Right kidney (tissue), 1 donor: ENCODE results near the gene NLK.

Experiments used
- DNase-seq: peaks from one replicate; pipeline ENCODE4 v3.0.0-alpha.2; 2016

NLK gene

DNA sequence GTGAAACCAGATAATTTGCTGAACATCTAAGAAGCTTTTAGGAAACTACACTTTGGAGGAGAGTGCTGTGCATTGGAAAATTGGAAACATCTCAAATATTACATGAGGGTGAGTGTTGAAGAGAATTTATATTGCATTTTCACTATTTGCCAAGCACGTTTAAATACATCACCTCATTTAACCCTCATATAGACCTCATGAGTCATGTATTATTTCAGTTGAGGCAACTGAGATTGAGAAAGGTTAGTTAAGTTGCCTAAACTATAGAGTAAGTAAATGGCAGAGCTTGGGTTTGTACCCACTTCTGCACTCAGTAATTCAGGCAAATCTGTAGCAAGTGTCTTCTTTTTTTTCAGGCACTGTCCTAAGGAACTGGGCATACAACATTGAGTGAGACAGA is 3.7 kb upstream of the NLK start:
- no peak for DNase-seq

- no peak for DNase-seq
These were observed 3.2 kb upstream of the NLK start for GRCh38 chr17:28039251-28039650.

DNA sequence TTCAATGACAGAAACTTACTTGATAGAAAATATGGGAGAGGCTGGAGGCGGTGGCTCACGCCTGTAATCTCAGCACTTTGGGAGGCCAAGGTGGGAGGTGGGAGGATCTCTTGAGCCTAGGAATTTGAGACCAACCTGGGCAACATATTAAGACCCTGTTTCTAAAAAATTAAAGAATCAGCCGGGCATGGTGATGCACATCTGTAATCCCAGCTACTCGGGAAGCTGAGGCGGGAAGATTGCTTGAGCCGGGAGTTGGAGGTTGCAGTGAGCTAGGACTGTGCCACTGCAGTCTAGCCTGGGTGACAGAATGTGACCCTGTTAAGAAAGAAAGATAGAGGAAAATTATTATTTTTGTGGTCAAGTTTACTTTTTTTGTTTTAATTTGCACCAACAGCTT is 2.1 kb upstream of the NLK start:
- no peak for DNase-seq

GRCh38 chr17:28041068-28041843 is 1.2 kb upstream of the NLK start:
- peak; percentile 96 for DNase-seq

GRCh38 chr17:28041844-28042656 is 427 bp upstream of the NLK start:
- peak; percentile 60 for DNase-seq

DNA sequence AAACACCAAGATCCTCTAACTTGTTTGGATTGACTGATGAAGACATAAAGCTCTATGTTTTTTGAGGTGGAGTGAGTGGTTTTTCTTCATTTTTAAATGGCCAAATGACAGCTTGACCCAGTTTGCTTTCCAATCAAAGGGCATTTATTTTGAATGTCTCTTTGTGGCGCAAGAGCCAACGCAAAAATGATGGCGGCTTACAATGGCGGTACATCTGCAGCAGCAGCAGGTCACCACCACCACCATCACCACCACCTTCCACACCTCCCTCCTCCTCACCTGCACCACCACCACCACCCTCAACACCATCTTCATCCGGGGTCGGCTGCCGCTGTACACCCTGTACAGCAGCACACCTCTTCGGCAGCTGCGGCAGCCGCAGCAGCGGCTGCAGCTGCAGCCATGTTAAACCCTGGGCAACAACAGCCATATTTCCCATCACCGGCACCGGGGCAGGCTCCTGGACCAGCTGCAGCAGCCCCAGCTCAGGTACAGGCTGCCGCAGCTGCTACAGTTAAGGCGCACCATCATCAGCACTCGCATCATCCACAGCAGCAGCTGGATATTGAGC is 329 bp downstream of the NLK start:
- no peak for DNase-seq

- no peak for DNase-seq
These were observed 819 bp downstream of the NLK start for GRCh38 chr17:28043296-28043695.

- DNase-seq: no peak
These were observed 1.3 kb downstream of the NLK start for GRCh38 chr17:28043741-28044140.

- DNase-seq: no peak
These were observed 2.8 kb downstream of the NLK start for GRCh38 chr17:28045304-28045703.

- no peak for DNase-seq
These were observed 3.8 kb downstream of the NLK start for GRCh38 chr17:28046034-28046825.

DNA sequence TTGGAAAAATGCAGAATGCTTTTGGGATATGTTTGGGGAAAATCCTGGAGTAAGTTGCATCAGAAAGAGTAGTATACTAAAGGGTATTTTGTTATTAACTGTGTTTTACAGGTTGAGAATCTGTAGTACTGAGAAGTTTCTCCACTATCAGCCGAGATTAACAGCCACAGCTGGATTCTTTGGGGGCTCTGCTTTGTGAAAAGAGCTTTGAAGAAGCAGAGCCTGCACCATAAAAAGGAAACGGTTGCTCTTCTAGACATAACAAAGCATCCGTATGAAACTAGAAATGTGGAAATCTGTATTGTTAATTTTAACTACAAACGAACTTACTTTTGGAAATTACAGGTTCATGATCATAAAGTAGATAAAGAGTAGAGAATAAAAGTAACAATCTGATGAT is 5.3 kb downstream of the NLK start:
- DNase-seq: no peak

DNA sequence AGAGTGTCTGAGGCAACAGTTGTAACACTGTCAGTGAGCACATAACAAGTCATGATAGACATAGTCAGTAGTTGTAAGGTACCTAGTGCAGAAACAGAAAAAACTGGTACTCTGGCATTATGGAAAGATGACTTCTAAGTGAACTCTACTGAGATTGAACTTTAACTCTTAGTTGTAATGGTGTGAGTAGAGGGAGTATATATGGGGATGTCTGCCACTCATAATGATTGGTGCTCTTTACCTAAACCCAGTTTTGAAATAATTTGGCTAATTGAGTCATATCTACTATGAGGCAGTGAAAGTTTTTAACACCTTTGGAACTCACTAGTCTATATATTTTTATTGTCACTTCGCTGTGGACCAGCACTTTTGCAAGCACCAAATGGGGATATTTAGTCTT is 6.6 kb downstream of the NLK start:
- DNase-seq: no peak

- no peak for DNase-seq
These were observed 10.7 kb downstream of the NLK start for GRCh38 chr17:28053044-28053670.

DNA sequence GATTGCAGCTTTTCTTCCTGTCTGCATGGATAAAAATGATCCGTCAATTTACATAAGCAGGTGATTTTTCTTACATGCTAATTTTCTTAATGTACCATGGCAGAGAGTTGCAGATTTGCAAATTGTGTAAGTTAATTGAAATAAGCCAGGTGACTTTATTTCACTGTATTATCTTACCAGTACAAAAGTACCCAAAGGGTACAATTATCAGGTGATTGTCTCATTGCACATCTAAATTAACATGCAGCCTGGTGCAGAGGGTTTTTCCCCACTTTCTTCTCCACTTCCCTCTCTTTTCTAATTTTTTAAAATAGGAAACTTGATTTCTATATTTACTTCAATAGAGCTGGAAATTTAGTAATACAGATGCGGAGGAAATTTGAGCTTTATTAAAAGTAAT is 11.2 kb downstream of the NLK start:
- DNase-seq: no peak

GRCh38 chr17:28055546-28056275 is 13.2 kb downstream of the NLK start:
- DNase-seq: no peak

DNA sequence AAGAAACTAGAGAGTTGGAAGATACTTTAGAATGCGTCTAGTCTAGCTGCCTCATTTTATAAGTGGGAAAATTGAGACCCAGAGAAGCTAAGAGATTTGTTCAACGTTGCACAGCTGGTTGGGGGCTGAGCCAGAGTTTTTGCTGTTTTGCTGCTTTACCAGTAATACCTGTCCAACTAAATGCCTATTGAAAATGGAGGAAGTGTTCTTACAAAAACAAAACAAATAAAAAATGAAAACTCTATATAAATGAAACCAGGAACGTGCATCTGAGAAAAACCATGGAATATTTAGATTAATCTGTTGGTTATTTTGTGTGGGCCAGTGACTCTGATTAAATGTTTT is 13.8 kb downstream of the NLK start:
- DNase-seq: no peak

- DNase-seq: no peak
These were observed 15.3 kb downstream of the NLK start for GRCh38 chr17:28057731-28058246.

DNA sequence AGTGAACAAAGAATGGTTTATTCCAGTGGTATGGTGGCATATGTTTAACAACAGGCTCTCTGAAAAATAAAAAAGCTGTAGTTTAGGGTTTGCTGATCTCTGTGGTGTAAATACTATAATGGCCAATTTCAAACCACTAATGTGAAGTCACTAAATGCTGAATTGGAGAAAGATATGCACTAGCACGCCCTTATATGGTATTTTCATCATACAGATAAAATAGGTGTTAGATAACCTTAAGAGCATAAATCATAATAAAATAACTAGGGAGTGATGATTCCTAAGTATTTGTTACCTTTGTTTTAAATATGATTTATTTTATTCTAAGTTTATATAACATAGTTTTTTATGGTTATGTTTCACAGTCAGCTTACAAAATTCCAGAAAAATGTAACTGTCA is 17.2 kb downstream of the NLK start:
- no peak for DNase-seq

DNA sequence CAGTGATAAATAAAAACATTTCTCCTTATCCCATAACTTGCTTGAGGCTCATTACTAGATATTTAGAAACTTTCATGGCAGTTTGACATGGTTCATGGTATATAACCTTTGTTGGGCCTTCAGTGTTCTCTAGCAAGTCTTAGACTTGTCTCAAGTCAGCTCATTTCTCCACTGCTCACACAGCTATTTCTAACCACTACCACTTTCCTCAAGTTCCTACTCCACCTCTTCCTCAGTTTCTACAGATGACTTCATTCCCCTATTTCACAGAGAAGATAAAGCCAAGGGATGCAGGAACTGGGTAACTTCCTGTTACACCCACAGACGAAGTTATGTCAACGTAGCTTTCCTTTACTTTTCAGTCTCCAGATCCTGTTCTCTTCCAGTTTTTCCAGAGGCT is 23.2 kb downstream of the NLK start:
- no peak for DNase-seq

DNA sequence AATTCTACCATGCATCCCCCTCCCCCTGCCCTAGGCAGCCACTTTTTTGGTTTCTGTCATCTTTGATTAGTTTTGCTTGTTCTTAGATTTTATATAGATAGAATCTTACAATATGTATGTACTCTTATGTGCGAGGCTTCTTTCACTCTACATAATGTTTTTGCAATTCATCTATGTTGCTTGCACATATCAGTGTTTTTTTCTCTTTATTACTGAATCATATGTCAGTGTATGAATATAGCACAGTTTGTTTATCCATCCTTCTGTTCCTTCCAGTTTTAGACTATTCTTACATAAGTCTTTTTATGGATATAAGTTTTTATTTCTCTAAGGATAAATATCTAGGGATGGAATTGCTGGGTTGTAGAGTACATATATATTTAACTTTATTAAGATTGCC is 26.6 kb downstream of the NLK start:
- DNase-seq: no peak

GRCh38 chr17:28071179-28071578 is 28.7 kb downstream of the NLK start:
- no peak for DNase-seq
